Liver (tissue), 9 donors: ENCODE measurements around the gene L3MBTL3. TPM values are rescaled to one million over a fixed set of nuclear protein-coding genes. Genes with fewer than 3 reads are reported as not detected.

Source experiments
- DNase-seq: peaks from one replicate; pipeline ENCODE4 v3.0.0-alpha.2; 2017; ENCODE audit warnings: low spot score
- H3K27ac ChIP-seq, 2 donors: one replicate each; pipeline ENCODE4 v1.7.0; 2013; ENCODE audit warnings: inconsistent platforms in 2 of 2, low read length in 2 of 2, control low read depth in 1 of 2, low read depth in 1 of 2, mild to moderate bottlenecking in 1 of 2
- H3K27me3 ChIP-seq, 4 donors: one replicate each; pipeline versions ENCODE4 v1.6.1 to v1.7.0; 2013; ENCODE audit warnings: low read length in 3 of 4, inconsistent platforms in 1 of 4, mild to moderate bottlenecking in 1 of 4, moderate library complexity in 1 of 4; ENCODE audit not compliant: control insufficient read depth in 4 of 4, insufficient read depth in 4 of 4
- H3K36me3 ChIP-seq, 4 donors: one replicate each; pipeline versions ENCODE4 v1.6.1 to v1.7.0; 2013; ENCODE audit warnings: low read length in 3 of 4, mild to moderate bottlenecking in 3 of 4, low read depth in 1 of 4, moderate library complexity in 1 of 4; ENCODE audit not compliant: control insufficient read depth in 4 of 4, insufficient read depth in 3 of 4
- H3K4me1 ChIP-seq, 4 donors: one replicate each; pipeline versions ENCODE4 v1.6.1 to v1.7.0; 2013; ENCODE audit warnings: low read length in 3 of 4, mild to moderate bottlenecking in 3 of 4, moderate library complexity in 1 of 4; ENCODE audit not compliant: control insufficient read depth in 4 of 4, insufficient read depth in 4 of 4
- H3K4me3 ChIP-seq, 3 donors: one replicate each; pipeline versions ENCODE4 v1.6.1 to v1.7.0; 2013; ENCODE audit warnings: low read length in 3 of 3, control low read depth in 1 of 3, low read depth in 1 of 3, mild to moderate bottlenecking in 1 of 3
- H3K9ac ChIP-seq, 2 donors: one replicate each; pipeline ENCODE4 v1.7.0; 2013; ENCODE audit warnings: low read length in 2 of 2, mild to moderate bottlenecking in 2 of 2, moderate library complexity in 2 of 2, control low read depth in 1 of 2, low read depth in 1 of 2
- H3K9me3 ChIP-seq, 4 donors: one replicate each; pipeline versions ENCODE4 v1.6.1 to v1.7.0; 2013; ENCODE audit warnings: low read length in 3 of 4; ENCODE audit not compliant: control insufficient read depth in 4 of 4
- EGR1 ChIP-seq, 2 donors: IDR thresholded peaks; 2 replicates each; pipeline ENCODE4 v1.6.1; 2016 to 2018; ENCODE audit warnings: antibody characterized with exemption in 2 of 2, low read depth in 2 of 2
- FOXA1 ChIP-seq: IDR thresholded peaks from 2 replicates; pipeline ENCODE4 v1.6.1; 2016; ENCODE audit warnings: antibody characterized with exemption
- FOXA2 ChIP-seq: IDR thresholded peaks from 2 replicates; pipeline ENCODE4 v1.6.1; 2016; ENCODE audit warnings: antibody characterized with exemption
- GABPA ChIP-seq, 2 donors: IDR thresholded peaks in 1 of 2; conservative IDR thresholded peaks in 1 of 2; 2 replicates each; pipeline ENCODE4 v1.6.1; 2016; ENCODE audit warnings: antibody characterized with exemption in 2 of 2, mild to moderate bottlenecking in 1 of 2, moderate library complexity in 1 of 2
- HNF4A ChIP-seq, 2 donors: conservative IDR thresholded peaks; 2 replicates each; pipeline ENCODE4 v1.6.1; 2016; ENCODE audit warnings: antibody characterized with exemption in 2 of 2, mild to moderate bottlenecking in 2 of 2
- HNF4G ChIP-seq: IDR thresholded peaks from 2 replicates; pipeline ENCODE4 v1.6.1; 2016; ENCODE audit warnings: antibody characterized with exemption
- MAX ChIP-seq: IDR thresholded peaks from 2 replicates; pipeline ENCODE4 v1.6.1; 2016; ENCODE audit warnings: antibody characterized with exemption
- NR2F2 ChIP-seq: IDR thresholded peaks from 2 replicates; pipeline ENCODE4 v1.6.1; 2016; ENCODE audit warnings: antibody characterized with exemption
- RAD21 ChIP-seq, 2 donors: IDR thresholded peaks; 2 replicates each; pipeline ENCODE4 v1.6.1; 2016; ENCODE audit warnings: antibody characterized with exemption in 2 of 2, mild to moderate bottlenecking in 2 of 2
- REST ChIP-seq: IDR thresholded peaks from 2 replicates; pipeline ENCODE4 v1.6.1; 2016; ENCODE audit warnings: antibody characterized with exemption, mild to moderate bottlenecking
- RXRA ChIP-seq, 2 donors: IDR thresholded peaks; 2 replicates each; pipeline ENCODE4 v1.6.1; 2017 to 2018; ENCODE audit warnings: antibody characterized with exemption in 2 of 2, mild to moderate bottlenecking in 1 of 2
- SP1 ChIP-seq: IDR thresholded peaks from 2 replicates; pipeline ENCODE4 v1.6.1; 2018; ENCODE audit warnings: antibody characterized with exemption, mild to moderate bottlenecking
- TAF1 ChIP-seq: conservative IDR thresholded peaks from 2 replicates; pipeline ENCODE4 v1.6.1; 2016; ENCODE audit warnings: antibody characterized with exemption, mild to moderate bottlenecking
- YY1 ChIP-seq: IDR thresholded peaks from 2 replicates; pipeline ENCODE4 v1.6.1; 2016; ENCODE audit warnings: antibody characterized with exemption, mild to moderate bottlenecking
- WGBS: extraction: QIAGEN DNeasy Blood & Tissue Kit; methylation state at CpG from one replicate; pipeline ENCODE4 v1.1.7; 2013; 5-methylcytosine and 5-hydroxymethylcytosine counted together
- polyA plus RNA-seq, 2 donors: library from polyadenylated mRNA; stranded (reverse) in 1 of 2; unstranded in 1 of 2; fragments of 200-250 nt in 1 of 2; fragments of >200 nt in 1 of 2; fragmentation: Nextera tagmentation in 1 of 2; extraction: Ambion mirVana in 1 of 2; gene quantifications; one replicate each; pipeline versions ENCODE4 v1.2.1 to v1.2.3, GENCODE V29; 2013 to 2015
- total RNA-seq, 2 donors: library from RNA; depleted of rRNA; stranded (reverse); fragments of >200 nt; gene quantifications; one replicate each; pipeline ENCODE4 v1.2.3, GENCODE V29; 2014
- TF ChIP-seq, protein P1 (sequence below): IDR thresholded peaks from 2 replicates; pipeline ENCODE4 v1.6.1; 2016; ENCODE audit warnings: antibody characterized with exemption
- TF ChIP-seq, protein P2 (sequence below): IDR thresholded peaks from 2 replicates; pipeline ENCODE4 v1.6.1; 2016; ENCODE audit warnings: antibody characterized with exemption
- TF ChIP-seq, protein P3 (sequence below): fragments of 150-350 bp; IDR thresholded peaks from 2 replicates; pipeline ENCODE4 v1.5.1; 2017; ENCODE audit warnings: improper control_type of control experiment, low read depth, low read length; ENCODE audit not compliant: missing input control
- donor health status: healthy.
- donor health status: healthy.
- donor health status: healthy.
- donor health status: healthy.
- donor health status: healthy.

Gene L3MBTL3
- total and polyA plus RNA-seq, 4 donors = 1.9 to 9.2 (median 3.7) TPM

GRCh38 chr6:130127195-130127594, 108.8 kb downstream of the L3MBTL3 start:
- Histone ChIP-seq H3K9ac (no peak overlapping the region), H3K27me3 (no peaks in the 10 kb centered on the region), H3K4me1 (no peaks in the 10 kb centered on the region), H3K4me3 (no peak overlapping the region), H3K36me3 (peaks cover 0 to 2% (median 0%) of the 10 kb centered on the region in 4 donors), H3K27ac (no peak overlapping the region), H3K9me3 (no peaks in the 10 kb centered on the region)
- WGBS = 75% methylated on average over 2 of the region's 2 CpGs
- TF ChIP-seq YY1 = no peak
- no peak for TF ChIP-seq GABPA (IDR thresholded peaks at IDR 0.05 in 1 of 2, conservative IDR thresholded peaks at IDR 0.05 in 1 of 2)
- TF ChIP-seq TAF1 = no peak
- no peak for TF ChIP-seq FOXA1
- TF ChIP-seq, protein P1, sequence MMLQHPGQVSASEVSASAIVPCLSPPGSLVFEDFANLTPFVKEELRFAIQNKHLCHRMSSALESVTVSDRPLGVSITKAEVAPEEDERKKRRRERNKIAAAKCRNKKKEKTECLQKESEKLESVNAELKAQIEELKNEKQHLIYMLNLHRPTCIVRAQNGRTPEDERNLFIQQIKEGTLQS = no peak
- TF ChIP-seq, protein P2, sequence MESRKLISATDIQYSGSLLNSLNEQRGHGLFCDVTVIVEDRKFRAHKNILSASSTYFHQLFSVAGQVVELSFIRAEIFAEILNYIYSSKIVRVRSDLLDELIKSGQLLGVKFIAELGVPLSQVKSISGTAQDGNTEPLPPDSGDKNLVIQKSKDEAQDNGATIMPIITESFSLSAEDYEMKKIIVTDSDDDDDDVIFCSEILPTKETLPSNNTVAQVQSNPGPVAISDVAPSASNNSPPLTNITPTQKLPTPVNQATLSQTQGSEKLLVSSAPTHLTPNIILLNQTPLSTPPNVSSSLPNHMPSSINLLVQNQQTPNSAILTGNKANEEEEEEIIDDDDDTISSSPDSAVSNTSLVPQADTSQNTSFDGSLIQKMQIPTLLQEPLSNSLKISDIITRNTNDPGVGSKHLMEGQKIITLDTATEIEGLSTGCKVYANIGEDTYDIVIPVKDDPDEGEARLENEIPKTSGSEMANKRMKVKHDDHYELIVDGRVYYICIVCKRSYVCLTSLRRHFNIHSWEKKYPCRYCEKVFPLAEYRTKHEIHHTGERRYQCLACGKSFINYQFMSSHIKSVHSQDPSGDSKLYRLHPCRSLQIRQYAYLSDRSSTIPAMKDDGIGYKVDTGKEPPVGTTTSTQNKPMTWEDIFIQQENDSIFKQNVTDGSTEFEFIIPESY = no peak
- TF ChIP-seq MAX = no peak
- no peak for TF ChIP-seq SP1
- no peak for TF ChIP-seq HNF4G
- no peak for TF ChIP-seq FOXA2
- TF ChIP-seq RAD21 (IDR thresholded peaks at IDR 0.05) = no peak
- TF ChIP-seq NR2F2 = no peak
- no peak for TF ChIP-seq EGR1 (IDR thresholded peaks at IDR 0.05; ENCODE audit: low read depth in 2 of 2)
- no peak for DNase-seq

- H3K4me3 ChIP-seq = no peak overlapping the region
- TF ChIP-seq, protein P1 = no peak
- TF ChIP-seq HNF4A (conservative IDR thresholded peaks at IDR 0.05) (no peak), REST (no peak), EGR1 (IDR thresholded peaks at IDR 0.05; ENCODE audit: low read depth in 2 of 2) (no peak), YY1 (no peak), HNF4G (no peak), RXRA (IDR thresholded peaks at IDR 0.05) (no peak), SP1 (no peak), FOXA2 (no peak), MAX (no peak), RAD21 (IDR thresholded peaks at IDR 0.05) (no peak), NR2F2 (no peak), TAF1 (no peak)
- TF ChIP-seq, protein P2 = no peak
- TF ChIP-seq, protein P3, sequence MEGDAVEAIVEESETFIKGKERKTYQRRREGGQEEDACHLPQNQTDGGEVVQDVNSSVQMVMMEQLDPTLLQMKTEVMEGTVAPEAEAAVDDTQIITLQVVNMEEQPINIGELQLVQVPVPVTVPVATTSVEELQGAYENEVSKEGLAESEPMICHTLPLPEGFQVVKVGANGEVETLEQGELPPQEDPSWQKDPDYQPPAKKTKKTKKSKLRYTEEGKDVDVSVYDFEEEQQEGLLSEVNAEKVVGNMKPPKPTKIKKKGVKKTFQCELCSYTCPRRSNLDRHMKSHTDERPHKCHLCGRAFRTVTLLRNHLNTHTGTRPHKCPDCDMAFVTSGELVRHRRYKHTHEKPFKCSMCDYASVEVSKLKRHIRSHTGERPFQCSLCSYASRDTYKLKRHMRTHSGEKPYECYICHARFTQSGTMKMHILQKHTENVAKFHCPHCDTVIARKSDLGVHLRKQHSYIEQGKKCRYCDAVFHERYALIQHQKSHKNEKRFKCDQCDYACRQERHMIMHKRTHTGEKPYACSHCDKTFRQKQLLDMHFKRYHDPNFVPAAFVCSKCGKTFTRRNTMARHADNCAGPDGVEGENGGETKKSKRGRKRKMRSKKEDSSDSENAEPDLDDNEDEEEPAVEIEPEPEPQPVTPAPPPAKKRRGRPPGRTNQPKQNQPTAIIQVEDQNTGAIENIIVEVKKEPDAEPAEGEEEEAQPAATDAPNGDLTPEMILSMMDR = no peak
- no peak overlapping the region for H3K9ac ChIP-seq
- H3K27me3 ChIP-seq = no peaks in the 10 kb centered on the region
- H3K36me3 ChIP-seq = peaks cover 0 to 2% (median 0%) of the 10 kb centered on the region in 4 donors
- no peaks in the 10 kb centered on the region for H3K4me1 ChIP-seq
- no peaks in the 10 kb centered on the region for H3K9me3 ChIP-seq
- H3K27ac ChIP-seq = no peak overlapping the region
- DNase-seq = no peak
- 96% methylated on average over 5 of the region's 5 CpGs for WGBS
Measured at GRCh38 chr6:130128326-130128725, 109.9 kb downstream of the L3MBTL3 start.
